NOMO-1 treated with dmso at 0.1 percent for 144 hours (cell line): ENCODE data around the gene PHACTR1.

Source experiments
- DNase-seq: peaks from one replicate; lab custom pipeline; 2025; ENCODE audit not compliant: unreplicated experiment; lab: John Stamatoyannopoulos, UW

The PHACTR1 gene

GRCh38 chr6:12844284-12845223 lies 128.0 kb downstream of the PHACTR1 start:
- DNase-seq = peak; percentile 1

- DNase-seq = no peak
These were observed 128.8 kb downstream of the PHACTR1 start for GRCh38 chr6:12845224-12846004.

GRCh38 chr6:12848964-12849808 lies 132.6 kb downstream of the PHACTR1 start:
- DNase-seq = no peak

- DNase-seq = no peak
These were observed 133.2 kb downstream of the PHACTR1 start for GRCh38 chr6:12849809-12850198.

- no peak for DNase-seq
These were observed 134.6 kb downstream of the PHACTR1 start for GRCh38 chr6:12851123-12851695.

- DNase-seq = no peak
These were observed 145.0 kb downstream of the PHACTR1 start for GRCh38 chr6:12861603-12862002.

- no peak for DNase-seq
These were observed 148.6 kb downstream of the PHACTR1 start for GRCh38 chr6:12865117-12865516.

GRCh38 chr6:12865671-12866181 lies 149.2 kb downstream of the PHACTR1 start:
- DNase-seq = no peak

- no peak for DNase-seq
These were observed 150.0 kb downstream of the PHACTR1 start for GRCh38 chr6:12866422-12867029.

- DNase-seq = no peak
These were observed 153.4 kb downstream of the PHACTR1 start for GRCh38 chr6:12869816-12870432.

GRCh38 chr6:12873691-12874090 lies 157.1 kb downstream of the PHACTR1 start:
- DNase-seq = no peak

GRCh38 chr6:12875051-12875450 lies 158.5 kb downstream of the PHACTR1 start:
- DNase-seq = no peak

GRCh38 chr6:12878741-12879140 lies 162.2 kb downstream of the PHACTR1 start:
- DNase-seq = no peak

- DNase-seq = no peak
These were observed 166.3 kb downstream of the PHACTR1 start for GRCh38 chr6:12882761-12883290.

- no peak for DNase-seq
These were observed 168.4 kb downstream of the PHACTR1 start for GRCh38 chr6:12884983-12885382.

- no peak for DNase-seq
These were observed 170.6 kb downstream of the PHACTR1 start for GRCh38 chr6:12886961-12887775.

- no peak for DNase-seq
These were observed 173.7 kb downstream of the PHACTR1 start for GRCh38 chr6:12890171-12890790.

- DNase-seq = no peak
These were observed 175.0 kb downstream of the PHACTR1 start for GRCh38 chr6:12891595-12891994.
